Esophagus squamous epithelium (tissue), 4 donors: ENCODE data around the gene AMN.

Experiments used
- POLR2A ChIP-seq, 4 donors: fragments of 450-650 bp; IDR thresholded peaks; one replicate each; pipeline ENCODE4 v1.6.1; 2017; ENCODE audit warnings: antibody characterized with exemption in 4 of 4, mild to moderate bottlenecking in 4 of 4, moderate library complexity in 3 of 4
- TF ChIP-seq, protein P1 (sequence below), 6 experiments: fragments of 450-650 bp in 4 of 6; fragments of 200-600 bp in 2 of 6; sonication (generic) in 2 of 6; IDR thresholded peaks; one replicate each; pipeline ENCODE4 v1.5.1; 2016 to 2019; ENCODE audit warnings: antibody characterized with exemption in 6 of 6, mild to moderate bottlenecking in 4 of 6, moderate library complexity in 4 of 6

DNA sequence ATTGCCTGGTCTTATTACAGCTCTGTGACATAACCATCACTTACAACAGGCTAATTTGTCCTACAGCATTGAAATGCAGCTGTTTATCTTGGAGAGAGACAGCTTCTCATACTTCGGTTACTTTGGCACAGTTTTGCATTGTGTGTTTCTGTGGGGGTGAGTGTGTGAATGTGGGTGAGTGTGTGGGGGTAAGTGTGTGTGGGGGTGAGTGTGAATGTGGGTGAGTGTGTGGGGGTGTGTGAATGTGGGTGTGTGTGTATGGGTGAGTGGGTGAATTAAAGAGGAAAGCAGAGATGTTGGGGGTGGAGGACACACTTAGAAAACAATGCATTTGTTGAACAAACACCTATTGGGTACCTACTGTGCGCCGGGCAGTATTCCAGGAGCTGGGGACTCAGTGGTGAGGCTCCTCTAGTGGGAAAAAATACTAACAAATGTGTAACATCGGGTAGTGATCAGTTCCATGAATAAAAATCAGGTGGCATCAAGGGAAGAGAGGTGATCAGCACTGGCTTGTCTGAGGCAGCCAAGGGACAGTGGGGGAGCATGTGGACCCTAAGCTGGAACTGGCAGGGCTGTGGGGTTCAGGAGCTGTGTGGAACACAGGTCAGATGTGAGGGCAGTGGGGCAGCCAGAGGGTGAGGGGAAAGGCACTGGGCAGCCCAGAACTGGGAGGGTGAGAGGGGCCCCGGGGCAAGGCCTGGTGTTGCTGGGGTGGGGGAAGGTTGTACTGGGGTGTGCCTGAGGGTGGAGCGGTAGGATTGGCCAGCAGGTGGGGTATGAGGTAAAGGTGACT lies 44.1 kb upstream of the AMN start:
- TF ChIP-seq, protein P1, sequence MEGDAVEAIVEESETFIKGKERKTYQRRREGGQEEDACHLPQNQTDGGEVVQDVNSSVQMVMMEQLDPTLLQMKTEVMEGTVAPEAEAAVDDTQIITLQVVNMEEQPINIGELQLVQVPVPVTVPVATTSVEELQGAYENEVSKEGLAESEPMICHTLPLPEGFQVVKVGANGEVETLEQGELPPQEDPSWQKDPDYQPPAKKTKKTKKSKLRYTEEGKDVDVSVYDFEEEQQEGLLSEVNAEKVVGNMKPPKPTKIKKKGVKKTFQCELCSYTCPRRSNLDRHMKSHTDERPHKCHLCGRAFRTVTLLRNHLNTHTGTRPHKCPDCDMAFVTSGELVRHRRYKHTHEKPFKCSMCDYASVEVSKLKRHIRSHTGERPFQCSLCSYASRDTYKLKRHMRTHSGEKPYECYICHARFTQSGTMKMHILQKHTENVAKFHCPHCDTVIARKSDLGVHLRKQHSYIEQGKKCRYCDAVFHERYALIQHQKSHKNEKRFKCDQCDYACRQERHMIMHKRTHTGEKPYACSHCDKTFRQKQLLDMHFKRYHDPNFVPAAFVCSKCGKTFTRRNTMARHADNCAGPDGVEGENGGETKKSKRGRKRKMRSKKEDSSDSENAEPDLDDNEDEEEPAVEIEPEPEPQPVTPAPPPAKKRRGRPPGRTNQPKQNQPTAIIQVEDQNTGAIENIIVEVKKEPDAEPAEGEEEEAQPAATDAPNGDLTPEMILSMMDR (IDR thresholded peaks at IDR 0.05) = no peak
- no peak for TF ChIP-seq POLR2A (IDR thresholded peaks at IDR 0.05)
